ENCODE measurements around the gene AXDND1.
A peak's percentile ranks its signal among the peaks of the same experiment; 100 is the strongest.

AXDND1 gene

DNA sequence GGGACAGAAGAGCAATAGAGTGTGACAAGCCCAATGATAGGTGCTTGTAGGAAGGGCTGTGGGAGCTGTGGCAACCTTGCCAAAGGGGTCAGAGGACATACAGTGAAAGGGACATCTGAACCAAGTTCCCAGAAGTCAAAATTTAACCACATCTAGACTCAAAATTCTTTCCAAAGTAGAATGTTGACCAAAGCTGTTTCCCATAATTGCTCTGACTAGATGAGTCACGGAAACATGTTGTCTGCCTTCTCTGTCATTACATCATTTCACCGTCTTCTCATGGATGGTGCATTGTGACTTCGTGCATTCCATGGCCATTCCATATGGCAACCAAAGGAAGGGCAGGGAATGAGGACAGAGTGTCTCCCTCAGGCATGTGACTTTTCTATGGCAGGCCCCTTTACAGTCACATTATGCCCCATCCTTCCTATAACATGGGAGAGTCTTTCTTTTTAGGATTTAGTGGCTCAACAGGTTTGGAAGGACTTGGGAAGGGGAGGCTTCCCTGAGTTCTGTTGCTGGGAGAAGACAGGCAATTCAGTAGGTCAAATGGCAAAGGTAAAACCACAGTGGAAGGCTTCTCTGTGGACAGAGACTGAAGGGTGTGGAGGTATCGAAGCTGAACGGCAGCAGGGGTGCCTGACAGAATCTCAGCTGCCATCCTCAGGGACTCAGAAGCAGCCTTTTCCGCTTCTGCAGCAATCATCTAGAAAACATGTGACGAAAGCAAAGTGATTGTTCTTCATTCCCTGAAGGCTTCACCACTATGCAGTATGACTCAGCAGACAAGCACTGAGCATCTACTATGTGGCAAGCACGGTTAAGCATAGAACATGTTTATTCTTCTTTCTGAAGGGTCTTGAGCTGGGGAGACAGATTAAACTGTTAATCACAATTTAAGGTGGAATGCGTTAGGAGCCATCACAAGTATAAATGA is 185.2 kb downstream of the AXDND1 start:
- peak; percentile 24 for DNase-seq (ENCODE audit: low read depth)
- TF ChIP-seq, protein P1, sequence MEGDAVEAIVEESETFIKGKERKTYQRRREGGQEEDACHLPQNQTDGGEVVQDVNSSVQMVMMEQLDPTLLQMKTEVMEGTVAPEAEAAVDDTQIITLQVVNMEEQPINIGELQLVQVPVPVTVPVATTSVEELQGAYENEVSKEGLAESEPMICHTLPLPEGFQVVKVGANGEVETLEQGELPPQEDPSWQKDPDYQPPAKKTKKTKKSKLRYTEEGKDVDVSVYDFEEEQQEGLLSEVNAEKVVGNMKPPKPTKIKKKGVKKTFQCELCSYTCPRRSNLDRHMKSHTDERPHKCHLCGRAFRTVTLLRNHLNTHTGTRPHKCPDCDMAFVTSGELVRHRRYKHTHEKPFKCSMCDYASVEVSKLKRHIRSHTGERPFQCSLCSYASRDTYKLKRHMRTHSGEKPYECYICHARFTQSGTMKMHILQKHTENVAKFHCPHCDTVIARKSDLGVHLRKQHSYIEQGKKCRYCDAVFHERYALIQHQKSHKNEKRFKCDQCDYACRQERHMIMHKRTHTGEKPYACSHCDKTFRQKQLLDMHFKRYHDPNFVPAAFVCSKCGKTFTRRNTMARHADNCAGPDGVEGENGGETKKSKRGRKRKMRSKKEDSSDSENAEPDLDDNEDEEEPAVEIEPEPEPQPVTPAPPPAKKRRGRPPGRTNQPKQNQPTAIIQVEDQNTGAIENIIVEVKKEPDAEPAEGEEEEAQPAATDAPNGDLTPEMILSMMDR (IDR thresholded peaks at IDR 0.05; ENCODE audit: control insufficient read depth, insufficient read depth, low read depth, low read length, missing control alignments) = no peak
- H3K4me3 ChIP-seq (ENCODE audit: control insufficient read depth, low read depth, low read length) = no peak overlapping the region

- no peak overlapping the region for H3K4me3 ChIP-seq (ENCODE audit: control insufficient read depth, low read depth, low read length)
- DNase-seq (ENCODE audit: low read depth) = no peak
- TF ChIP-seq, protein P1 (IDR thresholded peaks at IDR 0.05; ENCODE audit: control insufficient read depth, insufficient read depth, low read depth, low read length, missing control alignments) = no peak
Observed at GRCh38 chr1:179554427-179554826, 188.7 kb downstream of the AXDND1 start.

DNA sequence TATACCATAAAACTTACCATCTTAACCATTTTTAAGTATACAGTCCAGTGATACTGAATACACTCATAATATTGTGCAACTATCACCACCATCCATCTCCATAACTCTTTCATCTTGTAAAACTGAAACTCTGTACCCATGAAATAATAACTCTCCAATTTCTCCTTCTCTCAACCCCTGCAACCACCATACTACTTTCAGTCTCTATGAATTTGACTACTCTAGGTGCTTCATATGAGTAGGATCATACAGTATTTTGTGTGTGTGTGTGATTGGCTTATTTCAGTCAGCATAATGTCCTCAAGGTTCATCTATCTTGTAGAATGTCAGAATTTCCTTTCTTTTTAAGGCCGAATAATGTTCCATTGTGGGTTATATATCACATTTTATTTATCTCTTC is 192.3 kb downstream of the AXDND1 start:
- TF ChIP-seq, protein P1 (IDR thresholded peaks at IDR 0.05; ENCODE audit: control insufficient read depth, insufficient read depth, low read depth, low read length, missing control alignments) = no peak

GRCh38 chr1:179575497-179576314 is 209.9 kb downstream of the AXDND1 start, which contains the start of gene NPHS2:
Gene NPHS2 (minus strand): TSS chr1:179575948. CDS start chr1:179575864, 84 bp downstream.
- H3K4me3 ChIP-seq (ENCODE audit: control insufficient read depth, low read depth, low read length) = no peak within 1 kb of the TSS
- no peak for DNase-seq (ENCODE audit: low read depth)
- TF ChIP-seq, protein P1 (IDR thresholded peaks at IDR 0.05; ENCODE audit: control insufficient read depth, insufficient read depth, low read depth, low read length, missing control alignments) = no peak

More for the DNA sequence above, 192.3 kb downstream of the AXDND1 start:
- H3K4me3 ChIP-seq (ENCODE audit: control insufficient read depth, low read depth, low read length) = no peak overlapping the region
- DNase-seq (ENCODE audit: low read depth) = no peak

DNA sequence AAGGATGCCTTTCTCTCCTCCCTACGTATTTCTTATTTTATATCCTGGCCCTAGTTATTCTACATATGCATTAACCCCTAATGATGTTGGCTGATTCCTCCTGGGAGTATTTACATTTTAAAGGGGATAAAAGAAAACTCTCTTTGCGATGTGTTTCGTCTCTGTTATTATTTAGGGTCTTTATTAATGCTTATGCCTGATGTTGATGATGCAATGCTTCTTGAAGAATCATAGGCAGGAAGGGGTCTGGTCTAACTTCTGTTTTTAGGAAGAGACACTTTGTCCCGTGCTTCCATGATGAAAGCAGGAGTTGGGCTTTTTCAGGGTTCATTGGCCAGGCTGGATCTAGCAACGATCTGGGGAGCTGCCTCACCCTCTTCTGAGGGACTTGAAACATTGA is 210.7 kb downstream of the AXDND1 start:
- no peak overlapping the region for H3K4me3 ChIP-seq (ENCODE audit: control insufficient read depth, low read depth, low read length)
- TF ChIP-seq, protein P1 (IDR thresholded peaks at IDR 0.05; ENCODE audit: control insufficient read depth, insufficient read depth, low read depth, low read length, missing control alignments) = no peak
- no peak for DNase-seq (ENCODE audit: low read depth)

- TF ChIP-seq, protein P1 (IDR thresholded peaks at IDR 0.05; ENCODE audit: control insufficient read depth, insufficient read depth, low read depth, low read length, missing control alignments) = no peak
- H3K4me3 ChIP-seq (ENCODE audit: control insufficient read depth, low read depth, low read length) = no peak overlapping the region
- no peak for DNase-seq (ENCODE audit: low read depth)
Observed at GRCh38 chr1:179583771-179584320, 218.1 kb downstream of the AXDND1 start.
